MV-4-11 (cell line): ENCODE results near the gene ANXA8L1.
"Not testable (repeated sequence)": the region's sequence is repeated elsewhere in the genome, so short reads cannot be mapped to it uniquely, and the experiment has no call there.

ENCODE experiments used
- DNase-seq: peaks from one replicate; lab custom pipeline; 2025; lab: John Stamatoyannopoulos, UW

The ANXA8L1 gene

GRCh38 chr10:46397767-46398166, 22.2 kb downstream of the ANXA8L1 start:
- DNase-seq: not testable (repeated sequence)

GRCh38 chr10:46398212-46398886, 22.8 kb downstream of the ANXA8L1 start:
- DNase-seq: not testable (repeated sequence)

DNA sequence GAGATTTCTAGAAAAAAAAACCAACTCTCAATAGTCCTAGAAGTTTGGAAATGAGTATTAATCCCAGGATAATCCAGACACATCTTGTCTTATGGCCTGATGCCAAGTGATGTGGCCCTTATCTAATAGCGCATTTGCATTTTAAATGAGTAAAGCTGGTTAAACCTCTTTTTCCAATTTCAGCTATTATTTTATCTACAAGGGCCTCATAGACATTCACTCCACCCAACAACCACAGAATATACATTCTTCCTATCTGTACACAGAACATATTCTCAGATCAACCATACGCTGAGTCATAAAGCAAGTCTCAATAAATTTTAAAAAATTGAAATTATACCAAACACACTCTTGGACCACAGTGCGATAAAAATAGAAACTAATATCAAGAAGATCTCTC, 34.0 kb downstream of the ANXA8L1 start:
- not testable (repeated sequence) for DNase-seq

GRCh38 chr10:46411123-46411522, 35.5 kb downstream of the ANXA8L1 start:
- DNase-seq: not testable (repeated sequence)

DNA sequence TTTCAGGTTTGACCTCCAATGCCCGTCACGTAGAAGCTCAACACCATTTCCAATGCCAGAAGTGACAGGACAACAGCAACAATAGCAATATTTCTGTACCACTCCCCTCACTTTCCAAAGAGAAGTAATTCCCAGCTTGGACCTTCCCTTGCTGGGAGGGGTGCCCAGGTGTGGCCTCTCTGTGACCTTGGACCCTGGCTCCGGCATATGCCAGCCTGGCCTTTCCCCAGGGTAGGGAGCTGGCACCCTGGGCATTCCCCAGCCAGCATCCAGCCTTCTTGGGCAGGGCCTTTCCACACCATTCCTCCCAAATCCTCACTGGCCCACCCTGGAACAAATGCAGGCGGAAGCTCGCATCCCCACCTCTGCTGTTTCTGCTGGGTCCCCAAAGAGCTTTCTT, 37.1 kb downstream of the ANXA8L1 start:
- not testable (repeated sequence) for DNase-seq

GRCh38 chr10:46415291-46415690, 39.7 kb downstream of the ANXA8L1 start:
- not testable (repeated sequence) for DNase-seq

GRCh38 chr10:46418283-46418682, 42.7 kb downstream of the ANXA8L1 start:
- DNase-seq: not testable (repeated sequence)

GRCh38 chr10:46419570-46420379, 44.2 kb downstream of the ANXA8L1 start:
- DNase-seq: not testable (repeated sequence)

GRCh38 chr10:46423550-46423949, 48.0 kb downstream of the ANXA8L1 start:
- not testable (repeated sequence) for DNase-seq

DNA sequence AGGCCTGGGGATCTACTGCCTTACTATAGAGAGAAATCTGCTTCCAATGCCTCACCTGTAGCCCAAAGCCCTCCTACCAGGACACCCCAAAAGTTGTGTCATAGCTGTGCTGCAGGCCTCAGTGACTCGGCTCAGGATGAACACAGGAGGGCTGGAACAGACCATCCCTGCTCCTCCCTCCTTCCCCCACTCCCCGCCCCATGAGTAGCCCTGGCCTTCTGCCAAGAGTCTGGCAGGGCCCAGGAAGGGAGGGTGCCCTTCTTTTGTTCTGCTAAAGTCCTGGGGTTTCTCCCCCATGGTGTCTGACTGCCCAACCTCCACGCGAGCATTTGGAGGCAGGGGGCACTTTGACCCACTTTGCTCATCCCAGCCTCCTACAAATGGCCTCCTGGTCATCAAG, 65.4 kb downstream of the ANXA8L1 start:
- DNase-seq: not testable (repeated sequence)
